HPDE6-E6E7 (cell line): Measurements from ENCODE around the gene POMZP3.
"Not testable (repeated sequence)": the region's sequence is repeated elsewhere in the genome, so short reads cannot be mapped to it uniquely, and the experiment has no call there.

Experiments used
- DNase-seq: peaks from one replicate; pipeline ENCODE4 v3.0.0; 2011; ENCODE audit warnings: missing footprints; ENCODE audit errors: extremely low spot score

The POMZP3 gene

GRCh38 chr7:76588586-76588985, 38.5 kb downstream of the POMZP3 start:
- DNase-seq: not testable (repeated sequence)

- not testable (repeated sequence) for DNase-seq
These were observed 40.3 kb downstream of the POMZP3 start for GRCh38 chr7:76586585-76587315.

GRCh38 chr7:76583636-76584281, 43.3 kb downstream of the POMZP3 start:
- not testable (repeated sequence) for DNase-seq

GRCh38 chr7:76582848-76583631, 44.0 kb downstream of the POMZP3 start:
- DNase-seq: not testable (repeated sequence)

- DNase-seq: not testable (repeated sequence)
These were observed 51.0 kb downstream of the POMZP3 start for GRCh38 chr7:76575919-76576655.

- not testable (repeated sequence) for DNase-seq
These were observed 51.6 kb downstream of the POMZP3 start for GRCh38 chr7:76575431-76575830.

GRCh38 chr7:76572296-76572695, 54.8 kb downstream of the POMZP3 start:
- not testable (repeated sequence) for DNase-seq

GRCh38 chr7:76570324-76570775, 56.7 kb downstream of the POMZP3 start:
- DNase-seq: not testable (repeated sequence)

GRCh38 chr7:76568742-76569141, 58.3 kb downstream of the POMZP3 start:
- DNase-seq: not testable (repeated sequence)

GRCh38 chr7:76567753-76568152, 59.3 kb downstream of the POMZP3 start:
- not testable (repeated sequence) for DNase-seq

- not testable (repeated sequence) for DNase-seq
These were observed 59.8 kb downstream of the POMZP3 start for GRCh38 chr7:76567311-76567710.

- DNase-seq: not testable (repeated sequence)
These were observed 62.1 kb downstream of the POMZP3 start for GRCh38 chr7:76565001-76565400.

- not testable (repeated sequence) for DNase-seq
These were observed 65.7 kb downstream of the POMZP3 start for GRCh38 chr7:76561342-76561741.

GRCh38 chr7:76560157-76560556, 66.9 kb downstream of the POMZP3 start:
- not testable (repeated sequence) for DNase-seq
